GM18502 (cell line): Measurements from ENCODE around the gene INO80.
A peak's percentile ranks its signal among the peaks of the same experiment; 100 is the strongest.
"Not testable (repeated sequence)": the region's sequence is repeated elsewhere in the genome, so short reads cannot be mapped to it uniquely, and the experiment has no call there.

Experiments
- ATAC-seq: cut with Tn5 transposase; IDR thresholded peaks from one replicate; pipeline ENCODE4 v1.9.1; 2021; ENCODE audit warnings: mild to moderate bottlenecking; ENCODE audit not compliant: unreplicated experiment, poor library complexity

The INO80 gene, protein sequence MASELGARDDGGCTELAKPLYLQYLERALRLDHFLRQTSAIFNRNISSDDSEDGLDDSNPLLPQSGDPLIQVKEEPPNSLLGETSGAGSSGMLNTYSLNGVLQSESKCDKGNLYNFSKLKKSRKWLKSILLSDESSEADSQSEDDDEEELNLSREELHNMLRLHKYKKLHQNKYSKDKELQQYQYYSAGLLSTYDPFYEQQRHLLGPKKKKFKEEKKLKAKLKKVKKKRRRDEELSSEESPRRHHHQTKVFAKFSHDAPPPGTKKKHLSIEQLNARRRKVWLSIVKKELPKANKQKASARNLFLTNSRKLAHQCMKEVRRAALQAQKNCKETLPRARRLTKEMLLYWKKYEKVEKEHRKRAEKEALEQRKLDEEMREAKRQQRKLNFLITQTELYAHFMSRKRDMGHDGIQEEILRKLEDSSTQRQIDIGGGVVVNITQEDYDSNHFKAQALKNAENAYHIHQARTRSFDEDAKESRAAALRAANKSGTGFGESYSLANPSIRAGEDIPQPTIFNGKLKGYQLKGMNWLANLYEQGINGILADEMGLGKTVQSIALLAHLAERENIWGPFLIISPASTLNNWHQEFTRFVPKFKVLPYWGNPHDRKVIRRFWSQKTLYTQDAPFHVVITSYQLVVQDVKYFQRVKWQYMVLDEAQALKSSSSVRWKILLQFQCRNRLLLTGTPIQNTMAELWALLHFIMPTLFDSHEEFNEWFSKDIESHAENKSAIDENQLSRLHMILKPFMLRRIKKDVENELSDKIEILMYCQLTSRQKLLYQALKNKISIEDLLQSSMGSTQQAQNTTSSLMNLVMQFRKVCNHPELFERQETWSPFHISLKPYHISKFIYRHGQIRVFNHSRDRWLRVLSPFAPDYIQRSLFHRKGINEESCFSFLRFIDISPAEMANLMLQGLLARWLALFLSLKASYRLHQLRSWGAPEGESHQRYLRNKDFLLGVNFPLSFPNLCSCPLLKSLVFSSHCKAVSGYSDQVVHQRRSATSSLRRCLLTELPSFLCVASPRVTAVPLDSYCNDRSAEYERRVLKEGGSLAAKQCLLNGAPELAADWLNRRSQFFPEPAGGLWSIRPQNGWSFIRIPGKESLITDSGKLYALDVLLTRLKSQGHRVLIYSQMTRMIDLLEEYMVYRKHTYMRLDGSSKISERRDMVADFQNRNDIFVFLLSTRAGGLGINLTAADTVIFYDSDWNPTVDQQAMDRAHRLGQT (N-terminal part only)

DNA sequence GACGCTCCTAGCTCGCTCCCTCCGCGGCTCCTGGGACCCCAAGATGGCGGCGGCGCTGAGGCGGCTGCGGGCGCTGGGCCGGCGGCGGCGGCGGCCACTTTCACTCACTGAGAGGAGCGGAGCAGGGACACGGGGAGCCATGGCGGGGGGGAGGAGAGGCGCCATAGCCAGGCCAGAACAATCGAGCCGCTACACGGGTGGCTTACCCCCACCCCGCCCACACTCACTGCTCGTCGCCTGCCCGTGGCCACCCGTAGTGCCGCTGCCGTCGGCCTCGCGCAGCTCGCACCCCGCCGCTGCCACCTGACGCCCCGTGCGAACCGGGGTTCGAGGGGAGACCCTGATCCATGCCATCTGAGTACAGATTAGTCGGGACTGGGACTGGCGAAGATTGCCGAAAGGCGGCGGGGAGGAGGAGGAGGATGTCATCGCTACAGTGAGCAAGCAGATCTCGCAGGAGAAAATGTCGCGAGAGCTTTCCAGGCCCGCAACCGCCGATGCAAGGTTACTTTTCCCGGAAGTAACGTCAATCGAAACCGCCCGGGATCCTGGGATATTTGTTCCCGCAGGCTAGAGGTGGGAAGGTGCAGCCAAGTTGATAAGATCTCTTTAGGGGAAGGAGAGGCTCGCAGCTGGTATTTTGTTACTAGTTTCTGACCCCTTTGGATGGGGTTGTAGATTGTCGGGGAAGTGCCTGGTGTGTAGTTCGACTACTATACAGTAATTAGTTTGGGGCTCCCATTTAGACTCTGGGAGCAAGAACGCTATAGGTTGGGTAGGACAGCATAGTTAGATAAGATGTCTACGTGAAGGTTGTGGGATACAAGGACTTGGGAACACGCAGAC is at the start of gene INO80:
INO80 (minus strand) TSS at position 165 of the 846 bp plus-strand sequence. CDS start 19,970 bp downstream, outside the sequence.
- ATAC-seq: peak; percentile 75

DNA sequence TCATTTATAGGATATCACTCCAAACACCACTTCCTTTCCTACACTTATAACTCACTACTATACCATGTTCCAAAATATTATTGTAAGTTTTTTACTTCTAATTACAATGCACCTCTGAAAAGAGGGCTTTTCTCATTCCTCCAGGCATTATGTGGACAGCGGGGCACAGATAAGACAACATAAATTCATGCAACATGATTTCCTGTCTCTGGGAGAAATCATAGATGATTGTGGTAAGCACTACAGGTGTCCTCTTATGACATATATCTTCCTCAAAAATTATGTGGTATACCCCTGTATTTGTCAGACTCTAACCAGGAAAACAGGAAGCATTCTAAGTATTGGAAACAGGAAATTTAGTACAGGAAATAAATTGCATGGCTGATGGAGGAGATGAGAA is 45.7 kb upstream of the INO80 start:
- no peak for ATAC-seq

DNA sequence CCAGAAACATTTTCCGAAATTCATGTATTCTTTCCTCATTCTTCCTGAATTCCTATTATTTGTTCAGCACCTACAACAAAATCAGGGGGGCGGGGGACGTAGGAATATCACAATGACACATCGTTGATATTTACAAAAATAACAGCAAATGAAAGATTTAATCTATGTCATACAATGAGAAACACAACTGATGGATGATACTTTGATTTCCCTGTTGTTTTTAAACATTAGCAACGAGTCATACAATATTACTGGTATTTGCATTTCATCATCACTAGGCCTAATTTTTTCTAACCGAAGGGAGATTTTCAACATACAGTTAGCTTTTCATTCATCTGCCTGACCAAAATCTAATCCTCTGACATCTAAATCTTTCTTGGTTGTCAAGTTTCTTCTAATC is 45.3 kb upstream of the INO80 start:
- no peak for ATAC-seq

DNA sequence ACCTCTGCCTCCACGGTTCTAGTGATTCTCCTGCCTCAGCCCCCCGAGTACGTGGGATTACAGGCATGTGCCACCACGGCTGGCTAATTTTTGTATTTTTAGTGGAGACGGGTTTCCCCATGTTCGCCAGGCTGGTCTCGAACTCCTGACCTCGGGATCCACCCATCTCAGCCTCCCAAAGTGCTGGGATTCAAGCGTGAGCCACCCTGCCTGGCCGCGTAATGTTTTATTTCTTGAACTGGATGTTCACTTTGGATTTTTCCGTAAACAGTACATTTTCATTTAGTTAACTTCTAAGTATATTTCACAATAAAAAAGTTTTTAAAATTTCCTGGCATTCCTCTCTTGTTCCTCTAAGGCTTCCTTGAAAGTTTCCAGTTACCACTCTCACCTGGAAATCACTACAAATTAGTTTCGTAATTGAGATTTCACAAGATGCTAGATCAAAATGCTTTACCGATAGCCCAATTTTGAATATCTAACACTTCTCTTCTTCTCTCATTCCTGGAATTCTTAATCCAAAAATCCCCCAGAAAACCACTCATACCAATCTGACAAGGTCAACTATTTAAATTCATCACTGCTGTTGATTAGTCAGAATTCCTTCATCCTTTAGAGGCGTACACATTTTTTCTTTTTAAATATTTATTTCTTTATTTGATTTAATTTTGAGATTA is 44.7 kb upstream of the INO80 start:
- ATAC-seq: no peak

DNA sequence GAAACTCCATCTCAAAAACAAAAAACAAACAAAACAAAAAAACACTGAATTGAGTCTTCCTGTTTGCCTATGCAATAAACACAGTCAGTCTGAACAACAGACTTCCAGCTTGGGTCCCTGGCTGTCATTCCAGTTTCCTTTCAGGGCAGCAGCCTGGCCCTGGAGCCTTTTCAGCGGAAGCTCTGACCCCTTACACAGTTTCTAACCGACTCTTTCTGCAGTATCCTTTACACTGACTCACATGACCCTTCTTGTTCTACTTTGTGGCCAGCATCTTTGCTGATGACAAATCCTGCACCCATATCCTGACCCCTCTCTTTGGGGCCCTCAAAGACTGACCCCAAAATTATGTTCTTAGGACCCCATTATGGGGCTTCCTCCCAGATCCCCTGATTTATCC is 38.3 kb upstream of the INO80 start:
- no peak for ATAC-seq

DNA sequence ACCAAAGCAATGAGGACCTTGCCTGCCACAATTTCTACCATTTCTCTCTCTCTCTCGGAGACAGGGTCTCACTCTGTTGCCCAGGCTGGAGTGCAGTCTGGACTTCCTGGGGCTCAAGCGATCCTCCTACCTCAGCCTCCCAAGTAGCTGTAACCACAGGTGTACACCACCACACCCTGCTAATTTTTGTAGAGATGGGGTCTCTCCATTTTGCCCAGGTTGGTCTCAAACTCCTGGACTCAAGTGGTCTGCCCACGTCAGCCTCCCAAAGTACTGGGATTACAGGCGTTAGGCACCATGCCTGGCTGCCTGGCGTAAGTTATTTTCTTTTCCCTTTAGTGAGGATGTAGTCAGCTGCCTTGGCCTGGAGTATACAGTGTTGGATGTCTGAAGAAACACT is 37.7 kb upstream of the INO80 start:
- no peak for ATAC-seq

DNA sequence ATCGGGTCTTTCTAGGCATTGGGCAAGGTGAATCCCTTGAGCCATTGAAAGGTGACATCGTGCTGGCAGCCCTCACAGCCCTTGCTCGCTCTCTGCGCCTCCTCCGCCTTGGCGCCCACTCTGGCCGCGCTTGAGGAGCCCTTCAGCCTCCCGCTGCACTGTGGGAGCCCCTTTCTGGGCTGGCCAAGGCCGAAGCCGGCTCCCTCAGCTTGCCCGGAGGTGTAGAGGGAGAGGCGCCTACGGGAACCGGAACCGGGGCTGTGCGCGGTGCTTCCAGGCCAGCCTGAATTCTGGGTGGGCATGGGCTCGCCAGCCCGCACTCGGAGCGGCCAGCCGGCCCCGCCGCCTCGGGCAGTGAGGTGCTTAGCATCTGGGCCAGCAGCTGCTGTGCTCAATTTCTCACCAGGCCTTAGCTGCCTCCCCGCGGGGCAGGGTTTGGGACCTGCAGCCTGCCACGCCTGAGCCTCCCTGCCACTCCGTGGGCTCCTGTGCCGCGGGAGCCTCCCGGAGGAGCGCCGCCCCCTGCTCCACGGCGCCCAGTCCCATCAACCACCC is 35.4 kb upstream of the INO80 start:
- ATAC-seq: no peak

DNA sequence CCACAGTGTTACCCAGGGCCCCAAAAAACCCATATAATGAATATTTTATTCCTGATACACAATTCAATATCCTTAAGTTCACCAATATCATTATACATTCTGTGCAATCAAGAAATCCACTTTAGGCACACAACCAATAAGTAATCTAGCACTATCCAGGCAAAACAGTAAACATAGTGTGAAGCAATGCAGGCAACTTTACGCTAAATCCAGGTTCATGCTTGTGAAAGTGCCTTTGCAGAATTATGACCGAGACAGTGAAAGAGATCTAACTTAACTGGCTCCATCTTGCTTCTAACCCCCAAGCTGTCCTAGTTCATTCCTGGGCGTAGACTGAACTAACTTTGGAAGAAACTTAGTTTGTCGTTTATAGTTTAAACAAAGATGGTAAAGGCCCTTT is 34.2 kb upstream of the INO80 start:
- ATAC-seq: no peak

DNA sequence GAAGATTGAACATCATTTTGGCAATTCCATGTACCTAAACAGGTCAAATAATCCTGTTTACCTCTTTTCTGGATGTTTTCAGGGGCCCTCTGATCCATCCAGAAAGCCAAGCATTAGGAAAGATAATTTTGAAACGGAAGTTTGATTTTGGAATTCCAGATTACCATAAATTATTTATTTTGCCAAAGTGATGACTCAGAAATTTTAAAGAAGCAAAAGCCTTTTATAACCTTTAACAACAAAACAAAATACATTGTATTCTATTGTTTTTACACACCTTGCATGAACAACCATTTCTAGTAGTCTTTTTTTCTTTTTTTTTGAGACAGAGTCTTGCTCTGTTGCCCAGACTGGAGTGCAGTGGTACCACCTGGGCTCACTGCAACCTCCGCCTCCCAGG is 32.0 kb upstream of the INO80 start:
- no peak for ATAC-seq

DNA sequence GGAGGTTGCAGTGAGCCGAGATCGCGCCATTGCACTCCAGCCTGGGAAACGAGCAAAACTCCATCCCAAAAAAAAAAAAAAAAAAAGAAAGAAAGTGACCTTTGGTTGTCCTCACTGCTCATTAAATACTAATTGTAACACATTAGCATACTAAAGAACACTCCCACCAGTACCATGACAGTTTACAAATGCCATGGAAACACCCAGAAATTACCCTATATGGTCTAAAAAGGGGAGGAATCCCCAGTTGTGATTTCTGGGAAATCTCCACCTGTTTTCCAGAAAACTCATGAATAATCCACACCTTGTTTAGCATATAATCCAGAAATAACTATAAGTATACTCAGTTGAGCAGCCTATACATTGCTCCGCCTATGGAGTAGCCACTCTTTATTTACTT is 23.5 kb upstream of the INO80 start:
- ATAC-seq: no peak

DNA sequence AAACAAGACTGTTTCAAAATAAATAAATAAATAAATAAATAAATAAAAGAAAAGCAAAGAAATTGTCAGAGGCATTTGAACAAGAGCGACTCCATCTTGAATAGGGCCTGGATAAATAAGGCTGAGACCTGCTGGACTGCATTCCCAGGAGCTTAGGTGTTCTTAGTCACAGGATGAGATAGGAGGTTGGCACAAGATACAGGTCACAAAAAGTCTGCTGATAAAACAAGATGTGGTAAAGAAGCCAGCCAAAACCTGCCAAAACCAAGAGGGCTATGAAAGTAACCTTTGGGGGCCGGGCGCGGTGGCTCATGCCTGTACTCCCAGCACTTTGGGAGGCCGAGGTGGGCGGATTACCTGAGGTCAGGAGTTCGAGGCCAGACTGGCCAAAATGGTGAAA is 23.0 kb upstream of the INO80 start:
- not testable (repeated sequence) for ATAC-seq

DNA sequence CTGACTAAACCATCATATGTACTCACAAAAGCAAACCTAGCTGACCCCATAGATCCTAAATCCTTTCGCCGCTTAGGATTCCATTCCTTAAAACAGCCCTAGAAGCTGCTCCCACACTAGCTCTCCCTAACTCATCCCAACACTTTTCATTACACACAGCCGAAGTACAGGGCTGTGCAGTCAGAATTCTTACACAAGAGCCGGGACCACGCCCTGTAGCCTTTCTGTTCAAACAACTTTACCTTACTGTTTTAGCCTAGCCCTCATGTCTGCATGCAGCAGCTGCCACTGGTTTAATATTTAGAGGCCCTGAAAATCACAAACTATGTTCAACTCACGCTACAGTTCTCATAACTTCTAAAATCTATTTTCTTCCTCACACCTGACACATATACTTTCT is 19.5 kb upstream of the INO80 start:
- not testable (repeated sequence) for ATAC-seq

DNA sequence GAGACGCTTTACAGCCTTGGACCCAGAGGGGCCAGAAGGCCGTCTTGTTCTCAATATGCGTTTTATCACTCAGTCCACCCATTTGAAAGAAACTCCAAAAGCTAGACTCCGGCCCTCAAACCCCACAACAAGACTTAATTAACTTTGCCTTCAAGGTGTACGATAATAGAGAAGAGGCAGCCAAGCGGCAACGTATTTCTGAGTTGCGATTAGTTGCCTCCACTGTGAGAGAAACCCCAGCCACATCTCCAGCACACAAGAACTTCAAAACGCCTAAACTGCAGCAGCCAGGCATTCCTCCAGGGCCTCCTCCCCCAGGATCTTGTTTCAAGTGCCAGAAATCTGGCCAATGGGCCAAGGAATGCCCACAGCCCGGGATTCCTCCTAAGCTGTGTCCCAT is 17.4 kb upstream of the INO80 start:
- ATAC-seq: no peak

DNA sequence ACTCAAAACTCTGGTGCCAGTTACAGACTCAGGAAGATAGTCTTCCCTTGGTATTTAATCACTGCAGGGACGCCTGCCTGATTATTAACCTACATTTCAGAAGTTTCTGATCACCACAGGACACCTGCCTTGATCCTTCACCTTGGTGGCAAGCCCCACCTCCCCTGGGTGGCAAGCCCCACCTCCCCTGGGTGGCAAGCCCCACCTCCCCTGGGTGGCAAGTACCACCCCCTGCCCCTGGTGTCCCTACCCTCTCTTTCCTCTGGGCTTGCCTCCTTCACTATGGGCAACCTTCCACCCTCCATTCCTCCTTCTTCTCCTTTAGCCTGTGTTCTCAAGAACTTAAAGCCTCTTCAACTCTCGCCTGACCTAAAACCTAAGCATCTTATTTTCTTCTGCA is 16.0 kb upstream of the INO80 start:
- not testable (repeated sequence) for ATAC-seq

DNA sequence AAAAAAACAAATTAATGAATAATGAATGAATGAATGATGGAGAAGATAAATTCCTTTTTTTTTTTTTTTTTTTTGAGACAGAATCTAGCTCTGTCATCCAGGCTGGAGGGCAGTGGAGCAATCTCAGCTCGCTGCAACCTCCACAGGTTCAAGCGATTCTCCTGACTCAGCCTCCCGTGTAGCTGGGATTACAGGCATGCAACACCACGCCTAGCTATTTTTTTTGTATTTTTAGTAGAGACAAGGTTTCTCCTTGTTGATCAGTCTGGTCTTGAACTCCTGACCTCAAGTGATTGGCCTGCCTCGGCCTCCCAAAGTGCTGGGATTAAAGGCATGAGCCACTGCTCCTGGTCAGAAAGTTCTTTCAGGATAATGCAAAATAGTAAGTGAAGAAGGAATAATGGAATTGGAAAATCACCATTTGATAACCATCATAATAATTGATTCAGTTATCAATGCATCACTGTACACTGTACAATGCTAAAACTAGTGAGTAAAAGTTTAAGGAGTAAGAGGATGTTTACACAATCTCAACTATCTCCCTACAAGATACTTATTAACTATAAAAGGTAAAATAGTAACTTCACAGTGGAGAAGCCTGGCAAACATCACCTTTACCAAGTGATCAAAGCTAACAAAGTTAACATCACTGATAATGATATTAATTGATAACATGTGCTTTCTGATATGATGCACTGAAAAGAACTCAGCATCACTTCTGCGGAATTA is 12.3 kb upstream of the INO80 start:
- no peak for ATAC-seq

DNA sequence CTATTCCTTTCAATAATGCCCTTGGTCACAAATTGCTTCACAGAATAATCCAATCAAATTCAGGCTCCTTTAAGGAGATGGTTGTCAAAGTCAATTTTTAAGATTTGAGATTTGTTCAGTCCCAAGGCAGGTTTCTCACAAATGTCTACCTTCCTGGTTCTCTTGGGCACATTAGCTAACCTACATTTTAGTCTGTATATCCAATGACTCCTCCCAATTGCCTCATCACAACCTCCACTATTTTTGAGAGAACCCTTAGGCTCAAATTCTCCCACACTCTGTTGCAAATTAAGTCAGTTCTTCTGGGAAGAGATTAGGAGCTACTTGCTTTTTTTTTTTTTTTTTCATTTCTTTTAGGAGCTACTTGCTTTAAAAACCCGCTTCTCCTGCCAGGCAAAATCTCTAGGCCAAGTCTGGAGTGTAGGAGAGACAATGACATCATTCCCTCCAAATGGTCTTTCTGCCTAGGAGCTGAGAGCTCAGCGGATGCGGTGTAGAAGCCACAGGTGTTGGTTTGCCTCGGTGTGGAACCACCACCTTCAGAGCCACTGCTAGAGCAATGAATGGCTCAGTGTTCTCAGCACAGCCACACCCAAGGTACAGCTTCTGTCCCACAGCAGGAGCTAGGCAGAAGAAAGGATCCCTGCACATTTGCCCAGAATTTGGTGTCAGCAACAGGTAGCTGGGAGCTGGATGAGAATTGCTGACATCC is 10.0 kb upstream of the INO80 start:
- ATAC-seq: no peak

DNA sequence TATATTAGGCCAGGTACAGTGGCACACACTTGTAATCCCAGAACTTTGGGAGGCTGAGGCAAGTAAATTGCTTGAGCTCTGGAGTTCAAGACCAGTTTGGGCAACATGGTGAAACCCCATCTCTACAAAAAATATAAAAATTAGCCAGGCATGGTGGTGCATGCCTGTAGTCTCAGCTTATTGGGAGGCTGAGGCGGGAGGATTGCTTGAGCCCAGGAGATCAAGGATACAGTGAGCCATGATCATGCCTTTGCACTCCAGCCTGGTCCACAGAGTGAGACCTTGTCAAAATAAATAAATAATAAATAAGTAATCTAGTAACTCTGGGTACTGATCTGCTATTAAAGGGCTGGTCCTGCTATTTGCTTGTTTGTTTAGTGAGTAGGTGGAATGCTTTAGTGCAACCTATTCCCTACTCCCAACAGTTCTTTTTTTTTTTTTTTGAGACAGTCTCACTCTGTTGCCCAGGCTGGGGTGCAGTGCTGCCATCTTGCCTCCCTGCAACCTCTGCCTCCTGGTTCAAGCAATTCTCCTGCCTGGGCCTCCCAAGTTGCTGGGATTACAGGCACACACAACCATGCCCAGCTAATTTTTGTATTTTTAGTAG is 9.1 kb upstream of the INO80 start:
- no peak for ATAC-seq
